ENCODE data around the gene RAP1GAP2. TPM values are rescaled to one million over a fixed set of nuclear protein-coding genes. Genes with fewer than 3 reads are reported as not detected.

RAP1GAP2 gene
- polyA plus RNA-seq, 4 donors, result 23.3 to 28.2 (median 24.7) TPM

DNA sequence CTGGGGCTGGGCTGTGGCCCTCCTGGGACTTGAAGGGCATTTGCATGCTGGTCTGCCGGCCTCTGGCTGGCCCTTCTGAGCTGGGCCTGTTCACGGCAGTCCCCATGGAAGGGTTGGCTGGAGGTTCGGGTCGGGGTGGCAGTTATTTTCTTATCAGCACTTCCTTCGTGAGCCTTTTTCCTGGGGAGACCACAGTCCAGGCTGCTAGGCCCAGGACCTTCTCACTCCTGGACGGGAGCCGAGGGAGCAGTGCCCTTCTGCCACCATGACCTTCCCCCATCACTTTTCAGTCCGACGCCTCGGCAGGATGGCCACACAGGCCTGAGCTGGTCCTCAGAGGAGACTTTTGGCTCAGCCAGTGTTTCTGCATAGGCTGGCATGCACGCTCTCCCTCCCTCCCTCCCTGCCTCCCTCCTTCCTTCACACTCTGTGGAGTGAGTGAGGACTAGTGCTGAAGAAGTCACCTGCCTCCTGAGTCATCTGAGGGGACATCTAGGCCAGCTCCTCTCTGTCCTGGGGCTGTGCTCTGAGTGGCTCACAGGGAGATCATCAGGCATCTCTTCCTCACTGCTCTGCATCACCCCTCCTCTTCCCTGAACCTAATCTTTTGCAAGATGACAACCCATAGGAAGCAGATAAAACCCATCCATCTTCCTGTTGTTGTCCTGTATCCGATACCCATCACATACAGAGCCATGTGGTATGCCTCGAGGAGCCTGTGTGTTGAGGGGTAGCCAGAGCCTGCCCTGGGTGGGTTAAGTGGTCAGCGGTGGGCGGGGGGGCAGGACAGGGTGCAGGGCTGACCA, 109.7 kb downstream of the RAP1GAP2 start:
- DNase-seq (ENCODE audit: low read depth in 4 of 4, low spot score in 3 of 4), result no peak

- no peak for DNase-seq (ENCODE audit: low read depth in 4 of 4, low spot score in 3 of 4)
Observed at GRCh38 chr17:2906901-2907300, 110.7 kb downstream of the RAP1GAP2 start.

DNA sequence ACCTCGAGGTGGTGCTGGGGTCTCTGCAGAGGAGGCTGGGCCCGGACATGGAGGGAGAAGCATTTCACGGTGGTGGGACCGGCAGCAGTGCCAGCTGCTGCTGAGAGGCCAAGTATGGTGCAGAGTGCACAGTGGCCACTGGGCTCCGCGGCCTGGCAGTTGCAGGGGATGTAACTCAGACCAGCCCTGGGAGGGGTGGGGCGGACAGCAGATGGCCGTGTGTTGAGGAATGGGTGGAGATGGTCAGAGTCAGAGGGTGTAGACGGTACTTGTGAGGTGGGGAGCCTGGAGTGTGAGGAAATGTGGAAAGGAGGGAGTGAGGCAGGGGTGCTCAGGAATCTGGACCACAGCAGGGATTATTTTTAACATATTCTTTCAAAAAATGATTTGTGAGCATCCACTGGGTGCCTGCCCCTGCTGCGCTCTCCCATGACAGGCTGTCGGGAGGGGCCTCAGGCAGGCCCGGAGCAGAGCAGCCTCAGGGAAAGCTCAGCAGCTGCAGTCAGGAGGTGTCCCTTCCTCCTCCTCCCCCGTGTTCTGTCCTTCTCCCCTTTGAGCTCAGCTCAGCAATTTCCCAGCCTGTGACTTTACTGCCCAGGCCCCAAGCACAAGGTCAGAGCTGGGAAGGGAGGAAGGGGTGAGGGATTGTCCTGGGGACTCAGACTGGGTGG, 113.1 kb downstream of the RAP1GAP2 start:
- DNase-seq (ENCODE audit: low read depth in 4 of 4, low spot score in 3 of 4), result peak in 2 of 4 donors; percentile 31 to 49

DNA sequence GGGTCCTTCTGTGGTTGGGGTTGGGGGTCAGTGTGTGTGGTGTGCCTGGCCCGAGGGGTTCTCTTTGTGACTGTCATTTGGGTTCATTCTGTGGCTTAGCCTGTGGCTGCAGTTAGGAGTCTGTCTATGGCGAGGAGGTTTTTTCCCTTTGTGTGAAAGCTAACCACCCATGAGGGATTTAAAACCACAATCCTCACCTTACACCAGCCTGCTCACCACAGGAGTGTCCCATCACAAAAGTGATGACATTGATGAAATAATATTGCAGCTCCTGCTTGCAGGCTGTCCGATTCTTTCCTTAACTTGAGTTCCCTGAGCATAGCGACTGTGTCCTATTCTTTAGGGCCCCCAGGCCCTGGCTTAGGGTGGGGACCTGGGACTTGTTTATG, 113.6 kb downstream of the RAP1GAP2 start:
- no peak for DNase-seq (ENCODE audit: low read depth in 4 of 4, low spot score in 3 of 4)

DNA sequence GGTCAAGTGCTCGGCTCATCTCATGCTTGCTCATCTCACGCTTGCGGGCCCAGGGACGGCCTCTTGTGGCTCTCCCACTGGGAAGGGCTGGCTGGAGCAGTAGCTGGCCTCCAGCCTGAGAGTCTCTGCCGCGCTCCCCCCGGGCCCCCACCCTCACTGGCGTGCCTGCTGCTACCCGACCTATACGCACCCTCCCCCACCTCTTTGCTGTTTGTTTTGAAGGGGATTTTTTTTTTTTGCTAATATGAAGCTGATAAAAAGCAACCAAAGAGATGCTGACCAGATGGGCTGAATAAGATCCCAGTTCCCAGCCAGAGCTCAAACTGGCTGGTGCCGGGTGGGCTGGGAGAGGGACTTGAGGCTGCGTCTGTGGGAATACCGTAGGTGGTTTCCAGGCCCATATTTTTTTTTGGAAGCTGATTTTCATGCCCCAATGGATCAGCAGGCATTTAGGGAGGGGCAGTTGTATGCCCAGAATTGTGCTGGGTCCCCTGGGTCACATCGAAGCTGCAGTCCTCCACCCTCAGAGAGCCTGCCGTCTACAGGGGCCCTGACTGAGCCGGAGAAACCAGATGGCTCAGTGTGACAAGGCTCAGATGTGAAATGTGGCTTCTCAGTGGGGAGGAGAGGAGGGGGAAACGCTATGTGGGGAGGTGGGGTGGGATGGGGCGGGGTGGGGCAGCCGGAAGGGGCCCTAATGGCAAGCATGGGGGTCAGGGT, 115.0 kb downstream of the RAP1GAP2 start:
- DNase-seq (ENCODE audit: low read depth in 4 of 4, low spot score in 3 of 4), result no peak

- no peak for DNase-seq (ENCODE audit: low read depth in 4 of 4, low spot score in 3 of 4)
Observed at GRCh38 chr17:2911755-2912111, 115.5 kb downstream of the RAP1GAP2 start.

- DNase-seq (ENCODE audit: low read depth in 4 of 4, low spot score in 3 of 4), result no peak
Observed at GRCh38 chr17:2912754-2913153, 116.5 kb downstream of the RAP1GAP2 start.

DNA sequence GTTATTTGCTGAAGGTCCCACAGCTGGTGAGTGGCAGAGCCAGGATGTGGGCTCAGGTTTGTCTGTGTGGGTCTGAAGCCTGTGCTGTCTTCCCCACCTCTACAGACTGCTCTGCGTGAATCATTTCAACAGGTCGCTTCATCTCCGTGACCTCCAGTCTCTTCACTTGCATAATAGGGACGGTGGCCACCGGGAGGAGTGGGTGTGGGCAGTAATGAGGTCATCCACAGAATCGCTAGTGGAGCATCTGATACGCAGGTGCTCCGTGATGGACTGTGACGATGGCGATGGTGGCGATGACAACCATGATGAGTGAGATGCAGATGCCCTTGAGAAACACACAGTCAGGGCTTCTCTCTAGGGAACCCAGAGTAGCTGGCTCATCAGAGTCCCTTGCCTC, 120.2 kb downstream of the RAP1GAP2 start:
- DNase-seq (ENCODE audit: low read depth in 4 of 4, low spot score in 3 of 4), result no peak

- DNase-seq (ENCODE audit: low read depth in 4 of 4, low spot score in 3 of 4), result no peak
Observed at GRCh38 chr17:2921443-2921842, 125.2 kb downstream of the RAP1GAP2 start.

- no peak for DNase-seq (ENCODE audit: low read depth in 4 of 4, low spot score in 3 of 4)
Observed at GRCh38 chr17:2924211-2924610, 128.0 kb downstream of the RAP1GAP2 start.

DNA sequence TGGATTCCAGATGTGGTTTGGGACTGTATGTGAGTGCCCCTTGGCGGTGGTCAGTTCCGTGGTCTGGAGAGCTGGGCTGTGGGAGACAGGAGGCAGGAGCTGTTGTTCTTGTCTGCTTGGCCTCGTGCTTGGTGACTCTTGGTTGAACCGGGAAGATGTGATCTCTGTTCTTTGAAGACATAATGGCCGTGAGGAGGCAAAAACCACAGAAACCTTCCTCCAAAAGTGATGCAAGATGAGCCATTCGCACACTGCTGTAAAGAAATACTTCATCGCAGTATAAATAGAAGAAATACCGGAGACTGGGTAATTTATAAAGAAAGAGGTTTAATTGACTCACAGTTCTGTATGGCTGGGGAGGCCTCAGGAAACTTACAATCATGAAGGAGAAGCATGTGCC, 128.8 kb downstream of the RAP1GAP2 start:
- no peak for DNase-seq (ENCODE audit: low read depth in 4 of 4, low spot score in 3 of 4)

GRCh38 chr17:2926019-2926650, 129.9 kb downstream of the RAP1GAP2 start:
- no peak for DNase-seq (ENCODE audit: low read depth in 4 of 4, low spot score in 3 of 4)

GRCh38 chr17:2928294-2928890, 132.2 kb downstream of the RAP1GAP2 start:
- DNase-seq (ENCODE audit: low read depth in 4 of 4, low spot score in 3 of 4), result no peak

DNA sequence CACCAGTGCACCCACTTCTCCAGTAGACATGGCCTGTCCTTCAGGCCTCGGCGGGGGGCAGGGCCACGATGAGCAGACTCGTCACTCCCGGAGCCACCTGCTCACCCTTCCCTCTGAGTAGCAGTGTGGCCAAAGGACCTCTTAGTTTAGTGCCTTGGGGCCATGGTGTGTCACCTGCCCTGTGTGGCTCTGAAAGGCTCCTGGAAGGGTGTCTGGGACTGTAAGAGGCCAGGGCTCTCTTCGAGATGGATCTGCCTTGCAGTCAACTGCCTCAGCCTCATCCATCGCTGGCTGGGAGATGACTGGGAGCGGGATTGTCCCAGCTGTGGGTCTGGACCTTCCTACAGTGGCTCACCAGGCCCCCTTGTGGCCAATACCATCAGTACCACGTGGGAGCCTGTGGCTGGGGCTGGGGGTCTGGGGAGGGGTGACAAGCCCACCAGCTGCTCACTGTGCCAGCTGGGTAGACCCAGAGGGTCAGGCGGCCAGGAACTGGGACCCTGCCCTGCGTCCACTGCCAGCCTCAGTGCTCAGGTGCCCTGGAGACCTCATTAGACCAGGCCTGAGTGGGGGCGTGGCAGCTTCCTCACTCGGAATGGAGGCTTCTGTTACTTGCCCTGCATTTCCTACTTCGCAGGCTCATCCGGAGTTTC, 133.8 kb downstream of the RAP1GAP2 start:
- DNase-seq (ENCODE audit: low read depth in 4 of 4, low spot score in 3 of 4), result no peak

- DNase-seq (ENCODE audit: low read depth in 4 of 4, low spot score in 3 of 4), result no peak
Observed at GRCh38 chr17:2931876-2932275, 135.6 kb downstream of the RAP1GAP2 start.

GRCh38 chr17:2932946-2933345, 136.7 kb downstream of the RAP1GAP2 start:
- no peak for DNase-seq (ENCODE audit: low read depth in 4 of 4, low spot score in 3 of 4)

DNA sequence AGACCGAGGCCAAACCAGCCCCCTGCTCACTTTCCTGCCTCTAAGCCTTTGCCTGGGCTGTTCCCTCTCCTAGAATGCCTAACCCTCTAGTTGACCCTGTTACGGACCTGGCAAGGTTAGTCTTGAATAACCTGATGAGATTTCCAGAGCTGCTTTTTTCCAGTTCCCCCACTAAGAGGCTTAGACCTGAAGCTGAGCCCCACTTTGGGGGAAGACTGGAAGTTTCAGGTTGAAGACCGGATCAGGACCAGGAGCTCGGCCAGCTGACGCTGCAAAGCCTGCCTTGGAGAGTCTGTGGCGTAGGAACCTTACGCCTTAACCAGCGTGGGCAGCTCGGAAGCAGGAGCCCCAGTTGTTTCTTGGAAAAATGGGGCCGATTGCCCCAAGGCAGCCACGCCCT, 137.4 kb downstream of the RAP1GAP2 start:
- no peak for DNase-seq (ENCODE audit: low read depth in 4 of 4, low spot score in 3 of 4)

DNA sequence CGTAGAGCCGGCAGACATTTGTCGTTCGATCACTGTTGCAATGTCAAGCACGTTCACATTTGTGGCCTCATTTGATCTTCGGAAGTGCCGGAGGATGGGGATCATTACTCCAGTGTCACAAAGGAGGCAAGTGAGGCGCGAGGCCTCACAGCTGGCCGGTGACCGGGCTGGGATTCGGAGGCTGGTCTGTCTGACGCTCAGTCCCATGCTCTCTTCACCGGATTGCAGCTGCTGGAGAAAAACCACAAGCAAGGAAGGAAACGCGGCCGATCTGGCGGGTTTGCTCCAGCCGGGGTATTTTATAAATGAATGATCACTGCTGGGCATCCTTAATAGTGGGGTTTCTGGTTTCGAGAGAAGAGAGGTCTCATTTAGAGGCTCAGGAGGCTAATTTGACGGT, 139.4 kb downstream of the RAP1GAP2 start:
- DNase-seq (ENCODE audit: low read depth in 4 of 4, low spot score in 3 of 4), result no peak

GRCh38 chr17:2936351-2936750, 140.1 kb downstream of the RAP1GAP2 start:
- no peak for DNase-seq (ENCODE audit: low read depth in 4 of 4, low spot score in 3 of 4)

GRCh38 chr17:2936771-2937321, 140.6 kb downstream of the RAP1GAP2 start:
- DNase-seq (ENCODE audit: low read depth in 4 of 4, low spot score in 3 of 4), result no peak
